ENCODE results near the gene SIX1. TPM values are rescaled to one million over a fixed set of nuclear protein-coding genes. Genes with fewer than 3 reads are reported as not detected.
A peak's percentile ranks its signal among the peaks of the same experiment; 100 is the strongest.

Gene SIX1
- total RNA-seq, 4 donors from 2014 or later = 5.9 to 7.5 (median 6.2) TPM

- H3K4me1 ChIP-seq = peaks cover 0 to 8% (median 0%) of the 10 kb centered on the region in 4 donors
- H3K4me3 ChIP-seq = no peak overlapping the region
- no peaks in the 10 kb centered on the region for H3K36me3 ChIP-seq
Measured at GRCh38 chr14:60630129-60630528, 19.1 kb downstream of the SIX1 start.

GRCh38 chr14:60628892-60629291 is 20.4 kb downstream of the SIX1 start:
- no peak for DNase-seq (ENCODE audit: low spot score in 2 of 2)
- WGBS, 2 donors = 63 to 84% methylated on average over 1 of the region's 1 CpG
- no peaks in the 10 kb centered on the region for H3K36me3 ChIP-seq
- no peak overlapping the region for H3K27ac ChIP-seq
- H3K27me3 ChIP-seq = peaks cover 0 to 4% of the 10 kb centered on the region in 2 donors
- no peaks in the 10 kb centered on the region for H3K9me3 ChIP-seq
- TF ChIP-seq CTCF (IDR thresholded peaks at IDR 0.05) (no peak), POLR2A (IDR thresholded peaks at IDR 0.05) (no peak), EP300 (IDR thresholded peaks at IDR 0.05) (no peak)
- no peak overlapping the region for H3K4me3 ChIP-seq
- peaks cover 0 to 11% (median 0%) of the 10 kb centered on the region in 4 donors for H3K4me1 ChIP-seq

More at GRCh38 chr14:60630129-60630528, 19.1 kb downstream of the SIX1 start:
- TF ChIP-seq CTCF (IDR thresholded peaks at IDR 0.05) (no peak), POLR2A (IDR thresholded peaks at IDR 0.05) (no peak), EP300 (IDR thresholded peaks at IDR 0.05) (no peak)
- H3K27me3 ChIP-seq = no peaks in the 10 kb centered on the region
- H3K27ac ChIP-seq = no peak overlapping the region
- no peak for DNase-seq (ENCODE audit: low spot score in 2 of 2)
- no peaks in the 10 kb centered on the region for H3K9me3 ChIP-seq

- 34 to 38% methylated on average over 2 of the region's 2 CpGs for whole genome bisulfite sequencing, 2 donors
- peak in 1 of 2 donors; percentile 40 for DNase-seq (ENCODE audit: low spot score in 2 of 2)
- H3K36me3 ChIP-seq = no peaks in the 10 kb centered on the region
- H3K27ac ChIP-seq = peak overlapping the region in 1 of 4 donors; percentile 39
- TF ChIP-seq CTCF (IDR thresholded peaks at IDR 0.05) (no peak), EP300 (IDR thresholded peaks at IDR 0.05) (no peak), POLR2A (IDR thresholded peaks at IDR 0.05) (no peak)
- H3K27me3 ChIP-seq = peaks cover 0 to 4% of the 10 kb centered on the region in 2 donors
- H3K4me3 ChIP-seq = no peak overlapping the region
- no peaks in the 10 kb centered on the region for H3K9me3 ChIP-seq
- H3K4me1 ChIP-seq = peaks cover 0 to 24% (median 0%) of the 10 kb centered on the region in 4 donors
Measured at GRCh38 chr14:60622917-60623257, 26.4 kb downstream of the SIX1 start.

GRCh38 chr14:60622210-60622916 is 26.9 kb downstream of the SIX1 start:
- H3K9me3 ChIP-seq = no peaks in the 10 kb centered on the region
- H3K4me1 ChIP-seq = peaks cover 0 to 27% (median 0%) of the 10 kb centered on the region in 4 donors
- no peak for TF ChIP-seq POLR2A (IDR thresholded peaks at IDR 0.05)
- TF ChIP-seq EP300 (IDR thresholded peaks at IDR 0.05) = no peak
- TF ChIP-seq CTCF (IDR thresholded peaks at IDR 0.05) = no peak
- no peaks in the 10 kb centered on the region for H3K36me3 ChIP-seq
- DNase-seq (ENCODE audit: low spot score in 2 of 2) = peak in 1 of 2 donors; percentile 31
- peaks cover 0 to 4% of the 10 kb centered on the region in 2 donors for H3K27me3 ChIP-seq
- no peak overlapping the region for H3K4me3 ChIP-seq
- 53 to 58% methylated on average over 5 of the region's 5 CpGs for WGBS, 2 donors
- peak overlapping the region in 2 of 4 donors; percentile 39 to 50 for H3K27ac ChIP-seq

GRCh38 chr14:60621386-60621785 is 27.9 kb downstream of the SIX1 start:
- Histone ChIP-seq H3K4me3 (no peak overlapping the region), H3K36me3 (no peaks in the 10 kb centered on the region), H3K4me1 (peaks cover 0 to 34% (median 0%) of the 10 kb centered on the region in 4 donors), H3K27me3 (peaks cover 0 to 4% of the 10 kb centered on the region in 2 donors), H3K9me3 (no peaks in the 10 kb centered on the region), H3K27ac (peak overlapping the region in 2 of 4 donors; percentile 20 to 39)
- no peak for DNase-seq (ENCODE audit: low spot score in 2 of 2)
- TF ChIP-seq POLR2A (IDR thresholded peaks at IDR 0.05) = no peak
